Measurements from ENCODE around the gene SSR3. TPM values are rescaled to one million over a fixed set of nuclear protein-coding genes. Genes with fewer than 3 reads are reported as not detected.
A peak's percentile ranks its signal among the peaks of the same experiment; 100 is the strongest.

The SSR3 gene
- total RNA-seq, 1 donor from 2014 or later: 245 TPM

DNA sequence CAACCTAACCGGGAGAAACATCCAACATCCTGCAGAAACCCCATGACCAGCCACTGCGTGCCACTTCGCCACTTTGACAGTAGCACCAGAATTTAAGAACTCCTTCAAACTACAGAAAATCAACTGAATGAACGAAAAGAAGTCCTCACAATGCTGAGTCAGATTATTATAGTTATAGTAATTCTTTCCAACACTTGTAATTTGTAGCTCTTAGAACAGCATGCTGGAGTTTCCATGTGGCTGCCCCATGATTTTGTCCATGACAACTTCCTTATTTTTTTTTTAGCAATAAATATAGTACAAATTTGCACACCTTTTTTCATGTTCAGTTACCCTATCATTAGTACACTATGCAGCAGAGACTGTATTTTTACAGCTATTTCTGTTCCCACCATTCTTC lies 26.1 kb upstream of the SSR3 start:
- FAIRE-seq: no peak

GRCh38 chr3:156579427-156579851 lies 24.5 kb upstream of the SSR3 start:
- TF ChIP-seq, protein P1, sequence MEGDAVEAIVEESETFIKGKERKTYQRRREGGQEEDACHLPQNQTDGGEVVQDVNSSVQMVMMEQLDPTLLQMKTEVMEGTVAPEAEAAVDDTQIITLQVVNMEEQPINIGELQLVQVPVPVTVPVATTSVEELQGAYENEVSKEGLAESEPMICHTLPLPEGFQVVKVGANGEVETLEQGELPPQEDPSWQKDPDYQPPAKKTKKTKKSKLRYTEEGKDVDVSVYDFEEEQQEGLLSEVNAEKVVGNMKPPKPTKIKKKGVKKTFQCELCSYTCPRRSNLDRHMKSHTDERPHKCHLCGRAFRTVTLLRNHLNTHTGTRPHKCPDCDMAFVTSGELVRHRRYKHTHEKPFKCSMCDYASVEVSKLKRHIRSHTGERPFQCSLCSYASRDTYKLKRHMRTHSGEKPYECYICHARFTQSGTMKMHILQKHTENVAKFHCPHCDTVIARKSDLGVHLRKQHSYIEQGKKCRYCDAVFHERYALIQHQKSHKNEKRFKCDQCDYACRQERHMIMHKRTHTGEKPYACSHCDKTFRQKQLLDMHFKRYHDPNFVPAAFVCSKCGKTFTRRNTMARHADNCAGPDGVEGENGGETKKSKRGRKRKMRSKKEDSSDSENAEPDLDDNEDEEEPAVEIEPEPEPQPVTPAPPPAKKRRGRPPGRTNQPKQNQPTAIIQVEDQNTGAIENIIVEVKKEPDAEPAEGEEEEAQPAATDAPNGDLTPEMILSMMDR (IDR thresholded peaks at IDR 0.05; ENCODE audit: insufficient read depth, low read length, severe bottlenecking): no peak
- no peak for FAIRE-seq
- Histone ChIP-seq H3K4me3 (ENCODE audit: low read depth, low read length) (no peak overlapping the region), H3K27me3 (ENCODE audit: control insufficient read depth, insufficient read depth, low read length) (no peaks in the 10 kb centered on the region), H3K36me3 (ENCODE audit: control insufficient read depth, insufficient read depth, low read length) (no peaks in the 10 kb centered on the region)
- peak; percentile 91 for DNase-seq (ENCODE audit: low read depth)

More for the DNA sequence above, 26.1 kb upstream of the SSR3 start:
- H3K27me3 ChIP-seq (ENCODE audit: control insufficient read depth, insufficient read depth, low read length): no peaks in the 10 kb centered on the region
- TF ChIP-seq, protein P1 (IDR thresholded peaks at IDR 0.05; ENCODE audit: insufficient read depth, low read length, severe bottlenecking): no peak
- H3K4me3 ChIP-seq (ENCODE audit: low read depth, low read length): no peak overlapping the region
- H3K36me3 ChIP-seq (ENCODE audit: control insufficient read depth, insufficient read depth, low read length): no peaks in the 10 kb centered on the region
- DNase-seq (ENCODE audit: low read depth): no peak

DNA sequence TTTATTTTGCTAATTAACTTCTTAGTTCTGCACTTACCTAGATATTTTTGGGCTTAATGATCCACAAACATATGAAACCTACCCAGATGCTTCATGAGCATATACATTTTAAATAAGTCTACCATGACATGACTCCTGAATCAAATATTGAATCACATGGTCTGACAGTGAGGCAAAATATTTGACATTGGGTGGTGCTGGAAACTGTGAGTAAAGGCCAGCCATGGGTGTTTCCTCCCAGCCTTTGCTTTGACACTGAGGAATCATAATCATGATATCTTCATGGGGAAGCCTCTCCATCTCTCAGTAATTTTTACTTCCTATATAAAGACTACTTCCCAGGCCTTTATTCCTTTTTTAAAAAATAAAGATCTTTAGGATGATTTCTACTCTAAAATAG lies 22.8 kb upstream of the SSR3 start:
- Histone ChIP-seq H3K36me3 (ENCODE audit: control insufficient read depth, insufficient read depth, low read length) (no peaks in the 10 kb centered on the region), H3K27me3 (ENCODE audit: control insufficient read depth, insufficient read depth, low read length) (no peaks in the 10 kb centered on the region), H3K4me3 (ENCODE audit: low read depth, low read length) (no peak overlapping the region)
- TF ChIP-seq, protein P1 (IDR thresholded peaks at IDR 0.05; ENCODE audit: insufficient read depth, low read length, severe bottlenecking): no peak
- DNase-seq (ENCODE audit: low read depth) (peak; percentile 88), FAIRE-seq (no peak)

GRCh38 chr3:156576651-156577348 lies 21.9 kb upstream of the SSR3 start:
- Histone ChIP-seq H3K36me3 (ENCODE audit: control insufficient read depth, insufficient read depth, low read length) (no peaks in the 10 kb centered on the region), H3K27me3 (ENCODE audit: control insufficient read depth, insufficient read depth, low read length) (no peaks in the 10 kb centered on the region), H3K4me3 (ENCODE audit: low read depth, low read length) (no peak overlapping the region)
- TF ChIP-seq, protein P1 (IDR thresholded peaks at IDR 0.05; ENCODE audit: insufficient read depth, low read length, severe bottlenecking): no peak
- FAIRE-seq (no peak), DNase-seq (ENCODE audit: low read depth) (no peak)

DNA sequence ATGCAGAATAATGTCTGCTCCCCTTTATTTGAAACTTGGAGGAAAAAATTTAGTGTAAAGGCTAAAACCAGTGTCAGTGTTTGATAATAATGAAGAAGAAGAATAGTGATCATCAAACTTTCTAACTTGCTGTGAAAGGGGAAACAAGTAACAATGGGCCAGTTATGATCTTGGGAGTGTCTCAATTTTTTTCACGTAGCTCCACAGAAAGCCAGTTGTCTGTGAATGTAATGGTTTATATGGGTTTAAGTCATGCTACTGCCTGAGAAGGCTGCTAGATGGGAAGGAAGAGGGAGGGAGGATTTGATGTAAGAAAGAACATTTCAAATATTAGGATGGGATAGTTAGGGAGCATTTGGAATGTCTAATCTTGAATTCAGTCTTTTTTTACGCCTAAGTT lies 21.1 kb upstream of the SSR3 start:
- H3K4me3 ChIP-seq (ENCODE audit: low read depth, low read length): no peak overlapping the region

More for the DNA sequence above, 21.1 kb upstream of the SSR3 start:
- FAIRE-seq (no peak), DNase-seq (ENCODE audit: low read depth) (no peak)
- TF ChIP-seq, protein P1 (IDR thresholded peaks at IDR 0.05; ENCODE audit: insufficient read depth, low read length, severe bottlenecking): no peak
- Histone ChIP-seq H3K36me3 (ENCODE audit: control insufficient read depth, insufficient read depth, low read length) (no peaks in the 10 kb centered on the region), H3K27me3 (ENCODE audit: control insufficient read depth, insufficient read depth, low read length) (no peaks in the 10 kb centered on the region)

Measured in bronchial epithelial cell (primary cell).